HG03045 (cell line): Measurements from ENCODE around the gene ADK.
"Not testable (repeated sequence)": the region's sequence is repeated elsewhere in the genome, so short reads cannot be mapped to it uniquely, and the experiment has no call there.

Source experiments
- ATAC-seq: cut with Tn5 transposase; IDR thresholded peaks from one replicate; pipeline ENCODE4 v1.9.1; 2021; ENCODE audit warnings: mild to moderate bottlenecking, moderate library complexity; ENCODE audit not compliant: unreplicated experiment

Gene ADK

DNA sequence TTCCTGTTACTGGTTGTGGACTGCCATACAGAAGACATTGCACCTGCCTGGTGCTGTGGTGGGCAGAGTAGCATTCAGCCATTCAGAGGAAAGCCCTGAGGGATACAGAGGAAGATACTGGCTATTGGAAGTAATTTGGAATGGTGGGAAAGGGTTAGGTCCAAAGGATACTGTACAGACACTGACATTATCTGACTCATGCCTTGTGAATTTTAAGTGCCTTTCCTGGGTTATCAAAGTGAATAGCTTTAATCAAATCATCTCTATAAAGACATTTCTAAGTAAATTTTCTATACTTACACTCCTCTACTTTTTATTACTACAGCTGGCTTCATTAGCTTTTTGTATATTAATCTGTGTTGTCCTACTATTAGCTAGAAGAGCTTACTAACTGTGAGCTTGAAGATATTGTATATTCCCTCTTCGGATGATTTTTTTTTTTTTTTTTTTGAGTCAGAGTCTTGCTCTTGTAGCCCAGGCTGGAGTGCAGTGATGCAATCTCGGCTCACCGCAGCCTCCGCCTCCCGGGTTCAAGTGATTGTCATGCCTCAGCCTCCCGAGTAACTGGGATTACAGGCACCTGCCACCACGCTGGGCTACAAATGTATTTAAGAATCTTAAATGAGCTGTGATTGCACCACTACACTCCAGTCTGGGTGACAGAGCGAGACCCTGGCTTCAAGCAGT, 186.5 kb downstream of the ADK start:
- no peak for ATAC-seq

DNA sequence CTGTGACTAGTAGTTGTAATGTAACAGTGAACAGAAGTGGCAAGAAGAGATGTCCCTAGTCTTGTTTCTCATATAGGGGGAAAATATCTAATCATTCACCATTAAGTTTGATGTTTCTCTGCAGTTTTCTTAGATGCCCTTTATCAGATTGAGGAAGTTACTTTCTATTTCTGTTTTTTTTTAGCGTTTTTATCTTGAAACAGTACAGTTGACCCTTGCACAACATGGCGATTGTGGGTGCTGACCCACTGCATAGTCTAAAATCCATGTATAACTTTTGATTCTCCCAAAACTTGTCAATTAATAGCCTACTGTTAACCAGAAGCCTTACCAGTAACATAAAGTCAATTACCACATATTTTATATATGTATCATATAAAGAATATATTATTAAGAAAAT, 192.0 kb downstream of the ADK start:
- no peak for ATAC-seq

- no peak for ATAC-seq
These were observed 192.8 kb downstream of the ADK start for GRCh38 chr10:74343804-74344203.

DNA sequence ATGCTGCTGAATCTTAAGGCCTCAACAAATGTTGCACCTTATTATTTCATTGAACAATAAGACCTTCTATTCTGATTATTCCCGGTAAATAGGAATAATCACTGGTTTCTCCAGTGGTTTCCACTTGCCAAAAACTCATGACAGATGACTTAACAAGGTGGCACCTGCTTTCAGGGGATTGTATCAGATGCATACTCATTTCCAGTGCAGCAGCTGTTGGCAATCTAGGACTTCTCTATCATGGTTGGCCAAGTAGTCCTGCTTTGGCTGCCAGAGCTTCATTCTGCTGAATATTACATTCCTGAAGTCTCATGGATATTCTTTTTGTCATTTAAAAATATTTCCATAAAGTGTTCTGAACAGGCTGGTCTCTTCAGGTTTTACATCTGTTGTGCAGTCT, 193.3 kb downstream of the ADK start:
- no peak for ATAC-seq

DNA sequence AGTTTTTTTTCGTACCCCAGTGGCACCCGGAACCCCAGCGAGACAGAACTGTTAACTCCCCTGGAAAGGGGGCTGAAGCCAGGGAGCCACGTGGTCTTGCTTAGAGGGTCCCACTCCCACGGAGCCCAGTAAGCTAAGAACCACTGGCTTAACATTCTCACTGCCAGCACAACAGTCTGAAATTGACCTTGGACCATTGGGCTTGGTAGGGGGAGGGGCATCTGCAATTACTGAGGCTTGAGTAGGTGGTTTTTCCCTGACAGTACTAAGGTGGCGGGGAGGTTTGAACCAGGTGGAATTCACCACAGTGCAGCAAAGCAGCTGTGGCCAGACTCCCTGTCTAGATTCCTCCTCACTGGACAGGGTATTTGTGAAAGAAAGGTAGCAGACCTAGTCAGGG, 196.5 kb downstream of the ADK start:
- no peak for ATAC-seq

- ATAC-seq: not testable (repeated sequence)
These were observed 202.0 kb downstream of the ADK start for GRCh38 chr10:74353021-74353420.

- ATAC-seq: no peak
These were observed 210.7 kb downstream of the ADK start for GRCh38 chr10:74361678-74362077.

DNA sequence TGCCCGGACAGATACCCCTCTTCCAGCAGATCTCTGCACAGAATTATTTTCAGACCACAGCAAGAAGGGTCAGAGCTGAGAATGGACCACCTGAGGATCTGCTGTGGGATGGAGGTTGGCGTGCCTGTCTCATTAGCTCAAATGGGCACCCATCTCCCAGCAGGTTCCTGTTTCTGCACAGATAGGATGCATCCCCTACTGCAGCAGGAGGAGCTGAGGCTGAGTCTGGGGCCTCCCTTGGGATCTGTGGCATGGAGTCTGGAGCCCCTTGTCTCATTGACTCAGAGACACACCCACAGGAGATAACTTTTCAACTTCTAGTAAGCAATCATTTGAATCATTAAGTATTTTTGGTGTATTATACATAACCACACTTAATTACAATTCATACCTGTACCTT, 212.7 kb downstream of the ADK start:
- no peak for ATAC-seq

- no peak for ATAC-seq
These were observed 214.1 kb downstream of the ADK start for GRCh38 chr10:74365109-74365508.

DNA sequence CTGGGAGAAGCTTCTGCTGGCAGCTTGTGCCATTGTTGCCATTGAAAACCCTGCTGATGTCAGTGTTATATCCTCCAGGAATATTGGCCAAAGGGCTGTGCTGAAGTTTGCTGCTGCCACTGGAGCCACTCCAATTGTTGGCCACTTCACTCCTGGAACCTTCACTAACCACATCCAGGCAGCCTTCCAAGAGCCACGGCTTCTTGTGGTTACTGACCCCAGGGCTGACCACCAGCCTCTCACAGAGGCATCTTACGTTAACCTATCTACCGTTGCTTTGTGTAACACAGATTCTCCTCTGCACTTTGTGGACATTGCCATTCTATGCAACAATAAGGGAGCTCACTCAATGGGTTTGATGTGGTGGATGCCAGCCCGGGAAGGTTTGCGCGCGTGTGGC, 220.7 kb downstream of the ADK start:
- no peak for ATAC-seq

DNA sequence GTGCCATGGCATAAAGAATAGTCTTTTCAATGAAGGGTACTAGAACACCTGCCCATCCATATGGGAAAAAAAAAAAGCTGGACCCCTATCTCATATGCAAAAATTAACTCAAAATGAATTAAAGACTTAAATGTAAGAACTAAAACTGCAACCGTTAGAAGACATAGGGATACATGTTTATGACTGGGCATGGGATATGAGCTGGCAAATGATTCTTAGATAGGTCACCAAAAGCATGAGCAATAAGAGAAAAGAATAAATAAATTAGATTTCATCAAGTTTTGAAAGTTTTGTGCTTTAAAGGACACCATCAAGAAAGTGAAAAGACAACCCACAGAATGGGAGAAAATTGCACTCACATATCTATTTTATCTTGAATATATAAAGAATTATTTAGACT, 222.0 kb downstream of the ADK start:
- no peak for ATAC-seq

- ATAC-seq: no peak
These were observed 226.5 kb downstream of the ADK start for GRCh38 chr10:74377476-74377875.

GRCh38 chr10:74379474-74379873, 228.5 kb downstream of the ADK start:
- no peak for ATAC-seq

- ATAC-seq: no peak
These were observed 229.8 kb downstream of the ADK start for GRCh38 chr10:74380795-74381194.

DNA sequence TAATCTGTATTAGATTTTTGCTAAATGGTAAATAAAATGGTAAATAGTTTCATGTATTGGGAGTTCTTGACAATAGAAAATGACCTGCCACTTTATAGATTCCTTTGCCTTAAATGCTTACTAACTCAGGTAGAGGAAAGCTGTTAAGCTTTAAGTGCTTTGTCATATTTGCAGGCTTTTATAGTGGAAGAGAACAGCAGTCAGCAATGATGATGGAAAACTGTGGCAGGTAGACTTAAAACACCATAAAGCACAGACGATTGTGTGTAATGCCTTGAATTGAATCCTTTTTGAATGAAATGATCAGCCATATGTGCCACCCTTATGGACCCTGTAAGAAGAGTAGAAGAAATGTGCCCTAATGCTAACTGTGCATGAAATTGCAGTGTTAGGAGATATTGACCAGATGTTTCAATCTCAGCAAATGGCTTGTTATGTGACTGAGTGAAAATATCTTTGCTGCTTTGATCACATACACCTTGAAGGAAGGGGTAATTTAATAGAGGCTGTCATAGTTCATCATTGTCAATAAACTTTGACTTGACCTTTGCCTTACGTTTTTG, 230.4 kb downstream of the ADK start:
- no peak for ATAC-seq

DNA sequence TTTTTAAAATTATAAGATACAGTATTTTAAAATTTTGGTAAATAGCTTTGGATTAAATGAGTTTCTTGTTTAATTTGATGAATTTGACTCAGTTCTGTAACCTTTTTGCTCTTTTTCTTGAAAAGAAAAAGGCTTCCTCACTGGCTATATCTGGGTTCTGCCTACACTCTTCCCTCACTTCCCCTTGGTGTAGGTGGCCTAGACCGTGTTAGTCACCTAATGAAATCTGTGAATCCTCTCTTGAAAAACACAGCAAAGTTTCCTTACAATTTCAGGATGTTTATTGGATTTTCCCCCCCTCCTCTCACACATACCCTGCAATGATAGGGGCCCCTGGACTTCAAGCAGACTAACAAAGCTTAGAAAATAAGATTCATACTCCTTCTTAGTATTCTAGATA, 231.6 kb downstream of the ADK start:
- ATAC-seq: no peak

DNA sequence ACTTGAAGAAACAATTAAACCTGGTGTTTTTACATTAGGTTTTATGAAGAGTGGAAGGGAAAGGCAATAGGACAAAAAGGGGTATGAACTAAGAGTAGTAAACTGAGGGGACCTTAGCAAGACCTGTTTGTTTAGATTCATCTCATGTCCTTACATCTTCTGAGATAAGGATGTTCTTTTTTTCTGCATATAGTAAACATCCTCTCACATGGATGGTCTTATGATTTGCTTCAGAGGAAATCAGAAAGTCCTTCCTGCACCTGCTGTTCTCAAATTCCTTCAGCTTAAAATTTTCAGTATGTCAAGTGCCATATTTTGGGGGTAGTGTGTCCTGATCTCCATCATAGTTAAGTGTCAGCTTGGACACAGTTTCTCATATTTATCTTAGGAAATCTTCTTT, 232.6 kb downstream of the ADK start:
- ATAC-seq: no peak

- no peak for ATAC-seq
These were observed 233.7 kb downstream of the ADK start for GRCh38 chr10:74384615-74385183.

DNA sequence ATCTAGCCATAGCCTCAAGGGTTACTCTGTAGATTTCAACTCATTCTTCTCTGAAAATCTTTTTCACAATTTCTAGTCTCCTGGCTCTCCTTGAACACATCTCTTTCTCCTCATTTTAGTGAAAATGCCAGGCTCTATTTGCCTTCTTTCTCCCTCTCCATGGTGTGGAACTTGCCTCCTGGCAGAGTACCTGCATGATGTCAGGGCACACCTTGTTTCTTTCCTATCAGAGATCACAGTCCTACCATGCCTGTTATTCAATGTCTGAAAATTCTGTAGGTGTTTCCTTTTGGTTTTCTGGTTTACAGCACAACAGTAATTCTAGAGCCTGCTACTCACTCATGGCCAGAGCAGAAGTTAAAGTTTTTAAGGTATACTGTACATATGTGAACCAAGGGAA, 237.8 kb downstream of the ADK start:
- ATAC-seq: no peak

DNA sequence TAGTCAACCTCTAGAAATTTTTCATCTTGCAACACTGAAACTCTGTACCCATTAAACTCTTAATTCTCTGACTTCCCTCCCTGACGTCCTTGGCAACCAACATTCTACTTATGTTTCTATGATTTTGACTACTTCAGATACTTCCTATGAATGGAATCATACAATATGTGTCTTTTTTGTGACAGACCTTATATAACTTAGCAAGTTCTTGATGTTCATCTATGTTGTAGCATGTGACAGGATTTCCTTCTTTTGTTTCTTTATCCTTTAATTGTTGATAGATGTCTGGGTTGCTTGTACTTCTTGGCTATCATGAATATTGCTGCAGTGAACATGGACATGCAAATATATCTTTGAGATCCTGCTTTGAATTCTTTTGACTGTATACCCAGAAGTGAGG, 240.8 kb downstream of the ADK start:
- ATAC-seq: no peak

- no peak for ATAC-seq
These were observed 243.5 kb downstream of the ADK start for GRCh38 chr10:74394416-74394969.

DNA sequence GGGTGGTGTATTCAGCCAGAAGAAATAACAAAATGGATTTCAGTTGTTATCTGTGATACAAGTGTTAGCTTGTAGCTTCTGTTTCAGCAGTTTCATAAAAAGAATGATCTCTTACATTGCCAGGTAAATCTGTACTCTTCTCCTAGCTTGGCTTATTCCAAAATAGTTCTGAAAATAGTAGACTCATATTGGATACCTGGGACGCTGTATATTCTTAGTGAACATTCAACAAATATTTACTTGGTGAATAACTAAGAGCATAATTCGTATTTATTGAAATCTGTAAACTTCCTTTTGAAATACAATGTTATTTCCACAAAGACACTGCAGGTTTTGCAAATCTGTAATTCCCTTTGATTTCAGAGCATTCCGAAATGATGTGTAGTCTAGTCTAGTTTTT, 249.2 kb downstream of the ADK start:
- ATAC-seq: no peak
